Breast epithelium (tissue), 4 donors: ENCODE data around the gene FOXA3. TPM values are rescaled to one million over a fixed set of nuclear protein-coding genes. Genes with fewer than 3 reads are reported as not detected.

Experiments
- DNase-seq, 2 donors: peaks; one replicate each; pipeline ENCODE4 v3.0.0-alpha.2; 2019; ENCODE audit warnings: low spot score in 2 of 2
- H3K27ac ChIP-seq, 2 donors: fragments of 200-600 bp; sonication (generic) in 1 of 2; one replicate each; pipeline ENCODE4 v1.5.1; 2016 to 2019; ENCODE audit warnings: mild to moderate bottlenecking in 1 of 2
- H3K27me3 ChIP-seq, 2 donors: fragments of 200-600 bp; sonication (generic) in 1 of 2; one replicate each; pipeline versions ENCODE4 v1.5.1 to v1.6.0; 2017 to 2019; ENCODE audit warnings: control low read depth in 1 of 2, mild to moderate bottlenecking in 1 of 2
- H3K36me3 ChIP-seq: fragments of 200-600 bp; one replicate; pipeline ENCODE4 v1.5.1; 2019
- H3K4me1 ChIP-seq, 2 donors: fragments of 200-600 bp; sonication (generic); one replicate each; pipeline ENCODE4 v1.5.1; 2016 to 2019; ENCODE audit warnings: control low read depth in 1 of 2
- H3K4me3 ChIP-seq, 3 donors: fragments of 200-600 bp; sonication (generic); 1 replicate in 2 of 3; 2 replicates in 1 of 3; pipeline ENCODE4 v1.5.1; 2016 to 2019; ENCODE audit warnings: mild to moderate bottlenecking in 3 of 3, moderate library complexity in 2 of 3
- H3K9me3 ChIP-seq, 2 donors: fragments of 200-600 bp; sonication (generic) in 1 of 2; one replicate each; pipeline ENCODE4 v1.5.1; 2016 to 2019; ENCODE audit warnings: control low read depth in 1 of 2
- CTCF ChIP-seq, 3 donors: fragments of 450-650 bp; IDR thresholded peaks; one replicate each; pipeline ENCODE4 v1.5.1; 2016 to 2017; ENCODE audit warnings: antibody characterized with exemption in 3 of 3, mild to moderate bottlenecking in 3 of 3, moderate library complexity in 3 of 3
- POLR2A ChIP-seq: fragments of 450-650 bp; IDR thresholded peaks from one replicate; pipeline ENCODE4 v1.6.1; 2016; ENCODE audit warnings: antibody characterized with exemption, mild to moderate bottlenecking, moderate library complexity
- POLR2AphosphoS5 ChIP-seq, 3 donors: sonication (generic); formaldehyde crosslinking; IDR thresholded peaks; one replicate each; pipeline ENCODE4 v1.6.1; 2017; ENCODE audit warnings: antibody characterized with exemption in 3 of 3
- intact Hi-C: fragments of 100-400 bp; cut with DNase I; formaldehyde crosslinking; loops from one replicate; pipeline ENCODE4 v1.15.1; 2023; ENCODE audit warnings: low total_unique reads
- total RNA-seq, 3 donors: library from RNA; depleted of rRNA; stranded (reverse); fragments of >200 nt; gene quantifications; one replicate each; pipeline ENCODE4 v1.1.0, GENCODE V29; 2016

Gene FOXA3
- total RNA-seq, 3 donors from 2014 or later = 0.33 TPM; not detected in 2

GRCh38 chr19:45918721-45919120 lies 54.6 kb downstream of the FOXA3 start:
- intact Hi-C loops = no loop called here
- no peak for DNase-seq
- Histone ChIP-seq H3K9me3 (no peaks in the 10 kb centered on the region), H3K36me3 (no peaks in the 10 kb centered on the region), H3K27ac (no peak overlapping the region), H3K4me1 (no peaks in the 10 kb centered on the region), H3K4me3 (no peak overlapping the region), H3K27me3 (peaks cover 0 to 4% of the 10 kb centered on the region in 2 donors)
- no peak for TF ChIP-seq POLR2A
- no peak for TF ChIP-seq CTCF (IDR thresholded peaks at IDR 0.05)
- TF ChIP-seq POLR2AphosphoS5 (IDR thresholded peaks at IDR 0.05) = no peak

- peak in 1 of 2 donors; percentile 31 for DNase-seq
- Histone ChIP-seq H3K4me1 (no peaks in the 10 kb centered on the region), H3K9me3 (no peaks in the 10 kb centered on the region), H3K36me3 (no peaks in the 10 kb centered on the region), H3K27me3 (no peaks in the 10 kb centered on the region), H3K27ac (no peak overlapping the region), H3K4me3 (no peak overlapping the region)
- intact Hi-C loops = no loop called here
- TF ChIP-seq CTCF (IDR thresholded peaks at IDR 0.05) (no peak), POLR2AphosphoS5 (IDR thresholded peaks at IDR 0.05) (no peak), POLR2A (no peak)
Observed at GRCh38 chr19:45919678-45920077, 55.6 kb downstream of the FOXA3 start.

GRCh38 chr19:45920458-45920857 lies 56.3 kb downstream of the FOXA3 start:
- H3K27ac ChIP-seq = no peak overlapping the region
- H3K36me3 ChIP-seq = no peaks in the 10 kb centered on the region
- DNase-seq = no peak
- intact Hi-C loops = no loop called here
- H3K4me1 ChIP-seq = no peaks in the 10 kb centered on the region
- no peaks in the 10 kb centered on the region for H3K9me3 ChIP-seq
- H3K4me3 ChIP-seq = no peak overlapping the region
- no peaks in the 10 kb centered on the region for H3K27me3 ChIP-seq
- no peak for TF ChIP-seq CTCF (IDR thresholded peaks at IDR 0.05)
- TF ChIP-seq POLR2A = no peak
- TF ChIP-seq POLR2AphosphoS5 (IDR thresholded peaks at IDR 0.05) = no peak

GRCh38 chr19:45922281-45922680 lies 58.2 kb downstream of the FOXA3 start:
- H3K27me3 ChIP-seq = no peaks in the 10 kb centered on the region
- no peaks in the 10 kb centered on the region for H3K4me1 ChIP-seq
- DNase-seq = no peak
- H3K27ac ChIP-seq = no peak overlapping the region
- H3K4me3 ChIP-seq = no peak overlapping the region
- intact Hi-C loops = no loop called here
- TF ChIP-seq POLR2AphosphoS5 (IDR thresholded peaks at IDR 0.05) (no peak), POLR2A (no peak), CTCF (IDR thresholded peaks at IDR 0.05) (no peak)
- H3K9me3 ChIP-seq = no peaks in the 10 kb centered on the region
- H3K36me3 ChIP-seq = no peaks in the 10 kb centered on the region

Other genes with a start within 250 kb of the FOXA3 start
- 10 to 100 TPM; 27.7 to 42.0 (median 32.4) TPM for gene EML2, start 224.9 kb upstream of the FOXA3 start, total RNA-seq
- 1 to 10 TPM in 2 of 3 donors, under 1 TPM in 1; 0.16 to 4.9 (median 4.8) TPM for gene GIPR, start 196.1 kb upstream of the FOXA3 start, total RNA-seq
- 100 to 1,000 TPM; 175 to 238 (median 191) TPM for gene SNRPD2, start 172.4 kb upstream of the FOXA3 start, total RNA-seq
- gene QPCTL, start 171.7 kb upstream of the FOXA3 start, total RNA-seq = 1 to 10 TPM; 6.1 to 9.4 (median 7.2) TPM
- 10 to 100 TPM in 2 of 3 donors, 1 to 10 TPM in 1; 8.0 to 15.1 (median 13.8) TPM for gene FBXO46, start 133.4 kb upstream of the FOXA3 start, total RNA-seq
- gene MEIOSIN, start 130.9 kb upstream of the FOXA3 start, total RNA-seq = not detected
- gene SIX5, start 95.1 kb upstream of the FOXA3 start, total RNA-seq = 10 to 100 TPM in 2 of 3 donors, 1 to 10 TPM in 1; 8.6 to 11.8 (median 11.8) TPM
- gene DMPK, start 81.8 kb upstream of the FOXA3 start, total RNA-seq = 10 to 100 TPM; 16.0 to 25.6 (median 24.5) TPM
- gene DMWD, start 71.5 kb upstream of the FOXA3 start, total RNA-seq = 10 to 100 TPM; 24.2 to 31.1 (median 29.3) TPM
- under 1 TPM in 1 of 3 donors, not detected in 2; 0.15 TPM for gene RSPH6A, start 49.0 kb upstream of the FOXA3 start, total RNA-seq
- gene SYMPK, start 1.2 kb upstream of the FOXA3 start, total RNA-seq = 10 to 100 TPM; 24.3 to 50.8 (median 31.3) TPM
- gene IRF2BP1, start 21.8 kb downstream of the FOXA3 start, total RNA-seq = 10 to 100 TPM; 16.5 to 26.5 (median 19.7) TPM
- gene MYPOP, start 38.3 kb downstream of the FOXA3 start, total RNA-seq = 1 to 10 TPM; 2.0 to 5.9 (median 2.4) TPM
- not detected for gene NANOS2, start 50.5 kb downstream of the FOXA3 start, total RNA-seq
- gene NOVA2, start 109.5 kb downstream of the FOXA3 start, total RNA-seq = 1 to 10 TPM in 2 of 3 donors, under 1 TPM in 1; 0.59 to 3.6 (median 1.1) TPM
- 1 to 10 TPM; 7.0 to 8.8 (median 8.3) TPM for gene CCDC61, start 131.1 kb downstream of the FOXA3 start, total RNA-seq
- not detected for gene PGLYRP1, start 158.7 kb downstream of the FOXA3 start, total RNA-seq
- gene IGFL4, start 176.7 kb downstream of the FOXA3 start, total RNA-seq = not detected